ENCODE data around the gene PRPF39. TPM values are rescaled to one million over a fixed set of nuclear protein-coding genes. Genes with fewer than 3 reads are reported as not detected.
"Not testable (repeated sequence)": the region's sequence is repeated elsewhere in the genome, so short reads cannot be mapped to it uniquely, and the experiment has no call there.

PRPF39 gene
- total RNA-seq, 2 experiments from 2014 or later, result 58.9 to 64.3 TPM

DNA sequence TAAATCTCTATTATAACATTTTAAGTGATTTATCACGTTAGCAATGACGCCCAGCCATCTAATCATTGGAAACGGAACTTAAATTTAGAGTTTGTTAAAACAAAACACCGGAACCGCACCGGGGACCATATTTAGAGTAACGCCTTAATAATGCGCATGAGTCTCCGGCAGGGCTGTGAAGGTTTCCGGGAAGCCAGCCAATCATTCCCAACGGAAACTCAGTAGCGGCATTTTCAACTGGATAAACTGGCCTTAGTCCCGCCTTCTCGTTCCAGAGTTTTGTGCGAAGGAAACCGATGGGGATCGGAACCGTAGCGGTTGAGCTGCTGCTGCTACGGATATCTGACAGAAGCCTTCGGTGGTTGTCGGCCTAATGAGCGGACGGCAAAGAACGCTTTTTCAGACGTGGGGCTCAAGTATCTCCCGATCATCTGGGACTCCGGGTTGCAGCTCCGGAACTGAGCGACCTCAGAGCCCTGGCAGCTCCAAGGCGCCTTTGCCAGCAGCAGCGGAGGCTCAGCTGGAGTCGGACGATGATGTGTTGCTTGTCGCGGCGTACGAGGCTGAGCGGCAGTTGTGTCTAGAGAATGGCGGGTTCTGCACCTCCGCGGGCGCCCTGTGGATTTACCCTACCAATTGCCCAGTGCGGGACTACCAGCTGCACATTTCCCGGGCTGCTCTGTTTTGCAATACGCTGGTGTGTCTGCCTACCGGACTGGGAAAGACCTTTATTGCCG lies 51.9 kb downstream of the PRPF39 start, which contains the start of gene FANCM:
Gene FANCM (plus strand): TSS at position 272 of the 737 bp plus-strand sequence. CDS start 102 bp downstream, at position 374.
- Mint-ChIP-seq H3K4me3 (peak within 1 kb of the TSS; percentile 99), H3K27ac (peak within 1 kb of the TSS; percentile 99), H3K9me3 (no peaks in the 10 kb centered on the region), H3K4me1 (ENCODE audit: low read depth) (peaks cover 61% of the 10 kb centered on the region), H3K27me3 (no peaks in the 10 kb centered on the region), H3K36me3 (ENCODE audit: low read depth) (peaks cover 32% of the 10 kb centered on the region)
- Histone ChIP-seq H3K27ac (ENCODE audit: low read depth in 1 of 2, low read length in 2 of 2) (peak within 1 kb of the TSS; percentile 84 to 89), H3K4me1 (ENCODE audit: insufficient read depth, low read length) (peaks cover 14% of the 10 kb centered on the region), H3K9me3 (ENCODE audit: control insufficient read depth in 1 of 2, insufficient read depth in 1 of 2, low read length in 2 of 2) (no peaks in the 10 kb centered on the region), H3K27me3 (ENCODE audit: control insufficient read depth in 1 of 2, insufficient read depth in 2 of 2, low read length in 2 of 2) (no peaks in the 10 kb centered on the region), H3K4me3 (ENCODE audit: low read length) (peak within 1 kb of the TSS; percentile 82), H3K36me3 (ENCODE audit: insufficient read depth, low read length) (no peaks in the 10 kb centered on the region)
- DNase-seq (peak; percentile 71 to 95 (median 80)), ATAC-seq (ENCODE audit: poor library complexity) (peak; percentile 53)
- ChIA-PET CTCF (interaction anchor here (0.6 to 2.6 kb wide), 4 partner anchors 9 to 174 kb away, joined by 3 to 12 read pairs (median 4); partner anchors contain the start of genes KLHL28, MIS18BP1 and TOGARAM1), POLR2A (interaction anchor here (0.7 to 5.3 kb wide), 6 partner anchors 52 to 239 kb away, joined by 3 to 111 read pairs (median 13); partner anchors contain the start of genes KLHL28, MIS18BP1, PRPF39 and TOGARAM1)
- TF ChIP-seq, protein P1, sequence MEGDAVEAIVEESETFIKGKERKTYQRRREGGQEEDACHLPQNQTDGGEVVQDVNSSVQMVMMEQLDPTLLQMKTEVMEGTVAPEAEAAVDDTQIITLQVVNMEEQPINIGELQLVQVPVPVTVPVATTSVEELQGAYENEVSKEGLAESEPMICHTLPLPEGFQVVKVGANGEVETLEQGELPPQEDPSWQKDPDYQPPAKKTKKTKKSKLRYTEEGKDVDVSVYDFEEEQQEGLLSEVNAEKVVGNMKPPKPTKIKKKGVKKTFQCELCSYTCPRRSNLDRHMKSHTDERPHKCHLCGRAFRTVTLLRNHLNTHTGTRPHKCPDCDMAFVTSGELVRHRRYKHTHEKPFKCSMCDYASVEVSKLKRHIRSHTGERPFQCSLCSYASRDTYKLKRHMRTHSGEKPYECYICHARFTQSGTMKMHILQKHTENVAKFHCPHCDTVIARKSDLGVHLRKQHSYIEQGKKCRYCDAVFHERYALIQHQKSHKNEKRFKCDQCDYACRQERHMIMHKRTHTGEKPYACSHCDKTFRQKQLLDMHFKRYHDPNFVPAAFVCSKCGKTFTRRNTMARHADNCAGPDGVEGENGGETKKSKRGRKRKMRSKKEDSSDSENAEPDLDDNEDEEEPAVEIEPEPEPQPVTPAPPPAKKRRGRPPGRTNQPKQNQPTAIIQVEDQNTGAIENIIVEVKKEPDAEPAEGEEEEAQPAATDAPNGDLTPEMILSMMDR (IDR thresholded peaks at IDR 0.05), result no peak
- intact Hi-C loops (cut with DNase I, micrococcal nuclease), result loop anchor here (2.0 to 5.0 kb wide), 4 partner anchors 53 to 239 kb away; partner anchors contain the start of gene TOGARAM1 (in 1 of the 2)

DNA sequence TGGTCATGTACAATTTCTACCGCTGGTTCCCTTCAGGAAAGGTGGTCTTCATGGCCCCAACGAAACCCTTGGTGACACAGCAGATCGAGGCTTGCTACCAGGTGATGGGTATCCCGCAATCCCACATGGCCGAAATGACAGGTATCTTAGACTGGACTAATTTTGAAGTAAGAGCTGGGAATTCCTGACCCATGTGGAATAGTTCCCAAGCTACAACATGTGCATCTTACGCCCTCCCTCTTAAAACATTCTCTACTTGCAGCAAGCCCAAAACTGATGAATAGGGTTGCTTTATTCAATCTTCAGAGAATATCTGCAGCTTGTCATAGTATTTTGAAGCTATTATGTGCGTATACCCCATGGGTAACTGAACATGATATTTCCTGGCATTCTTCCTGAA lies 52.5 kb downstream of the PRPF39 start:
- peak overlapping the region; percentile 82 for H3K4me3 ChIP-seq (ENCODE audit: low read length)
- H3K4me1 ChIP-seq (ENCODE audit: insufficient read depth, low read length), result peaks cover 14% of the 10 kb centered on the region
- ChIA-PET POLR2A (interaction anchor here (0.9 to 5.3 kb wide), 6 partner anchors 52 to 239 kb away, joined by 3 to 111 read pairs (median 14); partner anchors contain the start of genes KLHL28, MIS18BP1, PRPF39 and TOGARAM1), CTCF (interaction anchor here (1.1 to 2.6 kb wide), 2 partner anchors 116 to 174 kb away, joined by 3 to 12 read pairs; partner anchors contain the start of genes KLHL28, MIS18BP1 and TOGARAM1)
- H3K4me3 Mint-ChIP-seq, result peak overlapping the region; percentile 99
- H3K27me3 ChIP-seq (ENCODE audit: control insufficient read depth in 1 of 2, insufficient read depth in 2 of 2, low read length in 2 of 2), result no peaks in the 10 kb centered on the region
- H3K27ac Mint-ChIP-seq, result peak overlapping the region; percentile 99
- H3K9me3 Mint-ChIP-seq, result no peaks in the 10 kb centered on the region
- H3K36me3 Mint-ChIP-seq (ENCODE audit: low read depth), result peaks cover 32% of the 10 kb centered on the region
- intact Hi-C loops (cut with DNase I, micrococcal nuclease), result loop anchor here (2.0 to 5.0 kb wide), 4 partner anchors 54 to 239 kb away; partner anchors contain the start of gene TOGARAM1 (in 1 of the 2)
- H3K27ac ChIP-seq (ENCODE audit: low read depth in 1 of 2, low read length in 2 of 2), result peak overlapping the region in 1 of 2 donors; percentile 42
- DNase-seq (no peak), ATAC-seq (ENCODE audit: poor library complexity) (no peak)
- H3K9me3 ChIP-seq (ENCODE audit: control insufficient read depth in 1 of 2, insufficient read depth in 1 of 2, low read length in 2 of 2), result no peaks in the 10 kb centered on the region
- no peaks in the 10 kb centered on the region for H3K36me3 ChIP-seq (ENCODE audit: insufficient read depth, low read length)
- peaks cover 58% of the 10 kb centered on the region for H3K4me1 Mint-ChIP-seq (ENCODE audit: low read depth)
- TF ChIP-seq, protein P1 (IDR thresholded peaks at IDR 0.05), result no peak
- H3K27me3 Mint-ChIP-seq, result no peaks in the 10 kb centered on the region

DNA sequence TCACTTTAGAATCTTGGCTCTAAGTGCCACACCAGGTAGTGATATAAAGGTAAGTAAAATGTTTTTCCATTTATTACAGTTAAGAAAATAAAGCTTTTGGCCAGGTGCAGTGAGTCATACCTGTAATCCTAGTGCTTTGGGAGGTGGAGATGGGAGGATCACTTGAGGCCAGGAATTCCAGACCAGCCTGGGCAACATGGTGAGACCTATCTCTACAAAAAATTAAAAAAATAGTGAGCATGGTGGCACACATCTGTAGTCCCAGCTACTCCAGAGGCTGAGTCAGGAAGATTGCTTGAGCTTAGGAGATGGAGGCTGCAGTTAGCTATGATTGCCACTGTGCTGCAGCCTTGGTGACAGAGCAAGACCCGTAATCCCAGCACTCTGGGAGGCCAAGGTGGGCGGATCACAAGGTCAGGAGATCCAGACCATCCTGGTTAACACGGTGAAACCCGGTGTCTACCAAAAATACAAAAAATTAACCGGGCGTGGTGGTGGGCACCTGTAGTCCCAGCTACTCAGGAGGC lies 56.8 kb downstream of the PRPF39 start:
- no peak overlapping the region for H3K4me3 Mint-ChIP-seq
- DNase-seq (no peak), ATAC-seq (ENCODE audit: poor library complexity) (no peak)
- Histone ChIP-seq H3K4me3 (ENCODE audit: low read length) (no peak overlapping the region), H3K4me1 (ENCODE audit: insufficient read depth, low read length) (peaks cover 5% of the 10 kb centered on the region), H3K36me3 (ENCODE audit: insufficient read depth, low read length) (no peaks in the 10 kb centered on the region), H3K27ac (ENCODE audit: low read depth in 1 of 2, low read length in 2 of 2) (no peak overlapping the region), H3K9me3 (ENCODE audit: control insufficient read depth in 1 of 2, insufficient read depth in 1 of 2, low read length in 2 of 2) (no peaks in the 10 kb centered on the region), H3K27me3 (ENCODE audit: control insufficient read depth in 1 of 2, insufficient read depth in 2 of 2, low read length in 2 of 2) (no peaks in the 10 kb centered on the region)
- H3K27ac Mint-ChIP-seq, result no peak overlapping the region
- H3K4me1 Mint-ChIP-seq (ENCODE audit: low read depth), result peaks cover 28% of the 10 kb centered on the region
- H3K36me3 Mint-ChIP-seq (ENCODE audit: low read depth), result peaks cover 16% of the 10 kb centered on the region
- TF ChIP-seq, protein P1 (IDR thresholded peaks at IDR 0.05), result no peak
- intact Hi-C loops (cut with DNase I, micrococcal nuclease), result no loop called here
- ChIA-PET POLR2A (no interaction called here), CTCF (no interaction called here)
- H3K27me3 Mint-ChIP-seq, result no peaks in the 10 kb centered on the region
- H3K9me3 Mint-ChIP-seq, result no peaks in the 10 kb centered on the region

DNA sequence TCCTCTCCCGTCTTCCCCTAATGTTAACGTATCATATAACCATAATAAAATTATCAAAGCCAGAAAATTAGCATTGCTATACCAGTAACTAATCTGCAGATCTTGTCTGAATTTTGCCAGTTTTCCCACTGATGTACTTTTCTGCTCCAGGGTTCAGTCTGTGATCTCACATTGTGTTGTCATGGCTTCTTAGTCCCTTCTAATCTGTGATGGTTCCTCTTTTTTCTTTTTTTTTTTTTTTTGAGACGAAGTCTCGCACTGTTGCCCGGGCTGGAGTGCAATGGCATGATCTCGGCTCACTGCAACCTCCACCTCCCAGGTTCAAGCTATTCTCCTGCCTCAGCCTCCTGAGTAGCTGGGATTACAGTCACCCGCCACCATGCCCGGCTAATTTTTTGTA lies 58.2 kb downstream of the PRPF39 start:
- ATAC-seq (ENCODE audit: poor library complexity); CTCF ChIA-PET; H3K27ac Mint-ChIP-seq: not testable (repeated sequence)

More for the DNA sequence above, 58.2 kb downstream of the PRPF39 start:
- intact Hi-C loops (cut with DNase I, micrococcal nuclease); H3K9me3 ChIP-seq (ENCODE audit: control insufficient read depth in 1 of 2, insufficient read depth in 1 of 2, low read length in 2 of 2); H3K9me3 Mint-ChIP-seq; H3K4me3 ChIP-seq (ENCODE audit: low read length); H3K27ac ChIP-seq (ENCODE audit: low read depth in 1 of 2, low read length in 2 of 2); H3K36me3 ChIP-seq (ENCODE audit: insufficient read depth, low read length); DNase-seq; H3K4me3 Mint-ChIP-seq; H3K36me3 Mint-ChIP-seq (ENCODE audit: low read depth); H3K27me3 Mint-ChIP-seq; H3K4me1 ChIP-seq (ENCODE audit: insufficient read depth, low read length); POLR2A ChIA-PET; H3K27me3 ChIP-seq (ENCODE audit: control insufficient read depth in 1 of 2, insufficient read depth in 2 of 2, low read length in 2 of 2): not testable (repeated sequence)
- H3K4me1 Mint-ChIP-seq (ENCODE audit: low read depth), result peaks cover 15% of the 10 kb centered on the region
